Kidney capillary endothelial cell (primary cell): Measurements from ENCODE around the gene CFAP74.

ENCODE experiments used
- DNase-seq: peaks from one replicate; pipeline ENCODE4 v3.0.0-alpha.2; 2018; ENCODE audit warnings: low spot score

Gene CFAP74

GRCh38 chr1:2018217-2019171 lies 14.9 kb upstream of the CFAP74 start:
- no peak for DNase-seq

- DNase-seq, result no peak
Observed at GRCh38 chr1:2016123-2016522, 12.5 kb upstream of the CFAP74 start.

GRCh38 chr1:2014741-2015735 lies 11.5 kb upstream of the CFAP74 start:
- peak; percentile 87 for DNase-seq

- DNase-seq, result no peak
Observed at GRCh38 chr1:2014181-2014580, 10.6 kb upstream of the CFAP74 start.

- DNase-seq, result no peak
Observed at GRCh38 chr1:2009101-2010053, 5.8 kb upstream of the CFAP74 start.

GRCh38 chr1:2004856-2005255 lies 1.3 kb upstream of the CFAP74 start:
- no peak for DNase-seq

- DNase-seq, result no peak
Observed at GRCh38 chr1:2001773-2002411, 1.7 kb downstream of the CFAP74 start.

GRCh38 chr1:2000850-2001249 lies 2.7 kb downstream of the CFAP74 start:
- DNase-seq, result no peak

- DNase-seq, result no peak
Observed at GRCh38 chr1:2000432-2000831, 3.2 kb downstream of the CFAP74 start.

- no peak for DNase-seq
Observed at GRCh38 chr1:1997576-1997975, 6.0 kb downstream of the CFAP74 start.

GRCh38 chr1:1996207-1996651 lies 7.4 kb downstream of the CFAP74 start:
- peak; percentile 60 for DNase-seq

GRCh38 chr1:1994536-1994935 lies 9.1 kb downstream of the CFAP74 start:
- no peak for DNase-seq

GRCh38 chr1:1990222-1990621 lies 13.4 kb downstream of the CFAP74 start:
- DNase-seq, result no peak

GRCh38 chr1:1989789-1990188 lies 13.8 kb downstream of the CFAP74 start:
- DNase-seq, result no peak

- DNase-seq, result peak; percentile 84
Observed at GRCh38 chr1:1989102-1989542, 14.5 kb downstream of the CFAP74 start.

- DNase-seq, result no peak
Observed at GRCh38 chr1:1988061-1988945, 15.3 kb downstream of the CFAP74 start.

- DNase-seq, result no peak
Observed at GRCh38 chr1:1987142-1987510, 16.5 kb downstream of the CFAP74 start.

- DNase-seq, result no peak
Observed at GRCh38 chr1:1986451-1987141, 17.0 kb downstream of the CFAP74 start.

GRCh38 chr1:1985375-1986050 lies 18.1 kb downstream of the CFAP74 start:
- no peak for DNase-seq
